ENCODE results near the gene MKS1. TPM values are rescaled to one million over a fixed set of nuclear protein-coding genes. Genes with fewer than 3 reads are reported as not detected.

MKS1 gene
- 10.6 and 11.5 TPM in 2 replicates for total RNA-seq

DNA sequence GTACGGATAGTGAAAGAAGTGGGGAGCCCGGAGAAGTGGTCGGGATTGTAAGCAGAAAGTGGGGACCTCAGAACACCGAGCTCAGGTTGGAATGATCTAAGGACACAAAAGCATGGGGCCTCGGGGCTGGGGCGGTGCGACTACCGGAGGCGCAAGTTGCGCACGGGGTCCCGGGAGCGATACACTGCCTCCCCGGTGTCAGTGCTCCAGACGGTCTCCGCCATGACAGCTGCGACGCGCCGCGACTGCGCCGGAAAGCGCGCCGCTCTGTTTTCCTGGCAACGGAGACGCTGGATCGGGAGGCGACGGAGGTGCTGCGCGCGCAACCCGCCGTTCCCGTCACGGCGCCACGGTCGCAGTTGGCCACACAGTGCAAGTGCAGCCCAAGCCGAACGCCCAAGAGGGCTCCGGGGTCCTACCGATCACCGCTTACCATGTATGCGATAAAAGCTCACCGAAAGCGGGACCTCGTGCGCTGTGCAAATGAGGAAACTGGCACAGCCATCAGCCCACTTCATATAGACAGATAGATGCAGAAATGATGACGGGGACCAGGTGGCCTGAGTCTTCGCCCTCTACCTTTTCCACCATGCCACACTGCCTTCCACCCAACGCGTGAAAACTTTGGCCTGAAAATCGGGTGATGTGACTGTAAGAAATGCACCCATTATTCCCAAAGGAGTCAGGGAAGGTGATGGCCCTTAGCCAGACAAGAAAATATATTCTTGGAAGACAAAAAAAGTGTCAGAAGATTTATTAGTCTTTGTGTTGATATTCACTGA lies at the start of gene MKS1:
Gene MKS1, minus strand, starts transcription at position 249 of the 782 bp plus-strand sequence. Its CDS starts 25 bp downstream, at position 224.

DNA sequence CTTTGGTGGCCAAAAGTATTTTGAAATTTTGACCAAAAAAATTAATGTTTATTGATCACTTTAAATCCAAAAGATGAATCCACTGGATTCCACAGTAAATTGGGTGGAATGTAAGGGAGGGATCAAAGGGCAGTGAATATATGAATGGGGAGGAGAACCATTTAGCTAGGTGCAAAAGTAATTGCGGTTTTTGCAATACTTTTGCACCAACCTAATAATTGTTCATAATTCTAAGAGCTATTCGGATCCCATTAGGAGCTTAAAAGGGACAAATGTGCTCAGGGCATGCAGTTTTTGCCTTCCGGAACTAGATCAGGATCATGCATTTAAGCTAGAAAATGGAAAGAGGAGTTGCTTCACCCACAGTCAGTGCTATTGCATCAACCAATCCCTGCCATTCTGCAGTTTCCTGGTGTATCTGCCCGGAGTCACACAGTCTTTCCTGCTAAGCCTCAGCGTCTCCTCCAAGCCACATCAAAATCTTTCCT lies 19.1 kb upstream of the MKS1 start, which contains the start of gene LPO:
Gene LPO, plus strand, starts transcription at position 438 of the 488 bp plus-strand sequence. CDS start 4,396 bp downstream, outside the sequence.

DNA sequence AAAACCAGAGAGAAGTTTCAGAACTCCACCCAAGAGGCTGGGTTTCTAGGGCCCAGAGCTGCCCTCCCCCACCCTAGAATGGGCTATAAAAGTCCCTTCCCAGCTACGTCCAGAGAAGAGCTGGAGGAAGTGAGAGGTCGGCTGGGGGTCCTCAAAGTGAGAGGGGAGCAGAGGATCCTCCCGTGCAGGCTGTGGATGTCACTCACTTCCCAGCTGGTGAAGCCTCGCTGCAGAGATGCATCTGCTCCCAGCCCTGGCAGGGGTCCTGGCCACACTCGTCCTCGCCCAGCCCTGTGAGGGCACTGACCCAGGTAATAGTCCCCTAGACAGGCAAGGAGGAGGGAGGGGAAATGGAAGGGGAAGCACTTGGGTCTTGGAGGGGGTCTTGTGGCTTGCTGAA lies 26.4 kb downstream of the MKS1 start, which contains the start of gene EPX:
Gene EPX, plus strand, starts transcription at position 115 of the 400 bp plus-strand sequence. Its CDS starts 121 bp downstream, at position 236.

DNA sequence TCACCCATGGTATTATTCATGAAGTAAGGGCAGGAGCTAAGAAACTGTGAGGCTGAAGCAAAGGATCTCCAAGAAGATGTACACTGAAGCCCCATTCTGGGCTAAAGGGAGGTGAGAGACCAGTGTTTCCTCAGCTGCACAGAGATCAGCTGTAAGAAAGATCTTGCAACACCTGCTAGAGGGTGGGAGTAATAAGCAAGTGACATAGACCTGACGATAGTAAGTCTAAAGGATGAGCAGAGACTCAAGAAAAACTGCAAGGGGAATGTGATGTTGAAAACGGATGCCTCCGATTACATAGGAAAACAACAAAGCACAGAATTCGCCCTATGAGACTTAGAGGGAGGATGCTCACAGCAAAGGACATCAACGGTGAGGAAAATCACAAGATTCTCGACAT lies 52.4 kb downstream of the MKS1 start, which contains the start of gene OR4D2:
Gene OR4D2, plus strand, starts transcription at position 301 of the 400 bp plus-strand sequence. CDS start 2,674 bp downstream, outside the sequence.

Other genes starting within 250 kb of the MKS1 start
- 21.9 and 39.3 TPM in 2 replicates for gene VEZF1, start 231.0 kb downstream of the MKS1 start, total RNA-seq
- gene SRSF1, start 212.0 kb downstream of the MKS1 start, total RNA-seq: 145 and 263 TPM in 2 replicates
- 21.9 and 36.1 TPM in 2 replicates for gene DYNLL2, start 135.8 kb downstream of the MKS1 start, total RNA-seq
- not detected in 2 replicates for gene OR4D1, start 70.9 kb downstream of the MKS1 start, total RNA-seq
- gene OR4D2, start 52.3 kb downstream of the MKS1 start, total RNA-seq: not detected in 2 replicates
- gene EPX, start 26.5 kb downstream of the MKS1 start, total RNA-seq: not detected in 2 replicates
- under 0.01 and 0.21 TPM in 2 replicates for gene LPO, start 19.3 kb upstream of the MKS1 start, total RNA-seq
- not detected in 2 replicates for gene MPO, start 61.7 kb upstream of the MKS1 start, total RNA-seq
- under 0.01 and 0.93 TPM in 2 replicates for gene TSPOAP1, start 109.5 kb upstream of the MKS1 start, total RNA-seq
- gene SUPT4H1, start 132.9 kb upstream of the MKS1 start, total RNA-seq: 30.9 and 42.0 TPM in 2 replicates
- 10.3 and 16.3 TPM in 2 replicates for gene RNF43, start 198.3 kb upstream of the MKS1 start, total RNA-seq

Data from nasal cavity respiratory epithelium epithelial cell of viscerocranial mucosa (primary cell).